HCT116 (cell line): ENCODE data around the gene FNBP1. TPM values are rescaled to one million over a fixed set of nuclear protein-coding genes. Genes with fewer than 3 reads are reported as not detected.

ENCODE experiments used
- ATAC-seq: fragments of 200-7000 bp; cut with Tn5 transposase; 2 replicates; pipeline ENCODE4 v1.9.1; 2020; ENCODE audit warnings: mild to moderate bottlenecking, moderate library complexity
- Bru-seq: library from RNA; stranded (reverse); fragments of 400-500 nt; gene quantifications from one replicate; lab custom pipeline; 2021; lab: Mats Ljungman, UMichigan
- BruChase-seq, 2 experiments: library from RNA; stranded (reverse); fragments of 400-500 nt; gene quantifications; one replicate each; lab custom pipeline; 2021; lab: Mats Ljungman, UMichigan
- BruUV-seq: library from RNA; stranded (reverse); fragments of 400-500 nt; replicated peaks from 2 replicates; lab custom pipeline; 2021; lab: Mats Ljungman, UMichigan
- CTCF ChIA-PET: fragments of 300-600 bp; sonication (Branson Sonifier 250); formaldehyde crosslinking; loops from one replicate; lab custom pipeline; 2021; ENCODE audit warnings: antibody characterized with exemption; lab: Charles Lee
- POLR2A ChIA-PET: fragments of 300-600, 350-600 bp; sonication (Branson Sonifier 250); formaldehyde crosslinking; loops from one replicate; lab custom pipeline; 2021; ENCODE audit warnings: antibody characterized with exemption; lab: Charles Lee
- RAD21 ChIA-PET, 2 experiments: fragments of 300-600 bp; sonication (Branson Sonifier 250); formaldehyde crosslinking; loops; one replicate each; lab custom pipeline; 2023; ENCODE audit warnings: low total read pairs in 2 of 2; ENCODE audit not compliant: uncharacterized antibody in 2 of 2, unreplicated experiment in 2 of 2, low non-redundant PET in 1 of 2; lab: Charles Lee
- DNase-seq: peaks from one replicate; pipeline ENCODE4 v3.0.0-alpha.2; 2010; ENCODE audit warnings: low read depth, low spot score
- H2AFZ ChIP-seq: fragments of 200-600 bp; shearing (Covaris generic), sonication (generic); 2 replicates; pipeline ENCODE4 v1.6.1; 2017; ENCODE audit warnings: low read depth, mixed run types, mixed read lengths, antibody characterized with exemption, low read length; ENCODE audit not compliant: poor library complexity, severe bottlenecking
- H3K27ac ChIP-seq: 2 replicates; pipeline ENCODE4 v1.5.1; 2012; ENCODE audit warnings: low read depth, low read length
- H3K27me3 ChIP-seq: fragments of 200-600 bp; sonication (generic); 2 replicates; pipeline ENCODE4 v1.6.1; 2016; ENCODE audit warnings: mixed run types, low read length, mixed read lengths; ENCODE audit not compliant: insufficient read depth
- H3K36me3 ChIP-seq, 2 experiments: fragments of 200-500 bp in 1 of 2; fragments of 200-600 bp in 1 of 2; sonication (Bioruptor generic) in 1 of 2; sonication (generic) in 1 of 2; 2 replicates each; pipeline versions ENCODE4 v1.5.1 to v1.6.1; 2014 to 2016; ENCODE audit warnings: low read length in 2 of 2, inconsistent platforms in 1 of 2, mixed read lengths in 1 of 2, mixed run types in 1 of 2; ENCODE audit not compliant: insufficient read depth in 2 of 2, control insufficient read depth in 1 of 2
- H3K4me1 ChIP-seq, 2 experiments: fragments of 200-600 bp in 1 of 2; sonication (generic) in 1 of 2; 2 replicates each; pipeline versions ENCODE4 v1.5.1 to v1.6.1; 2012 to 2017; ENCODE audit warnings: low read length in 2 of 2, inconsistent platforms in 1 of 2, mild to moderate bottlenecking in 1 of 2, mixed read lengths in 1 of 2, mixed run types in 1 of 2, moderate library complexity in 1 of 2; ENCODE audit not compliant: insufficient read depth in 2 of 2, control insufficient read depth in 1 of 2
- H3K4me2 ChIP-seq: fragments of 200-600 bp; sonication (generic); 2 replicates; pipeline ENCODE4 v1.6.1; 2017; ENCODE audit warnings: mixed run types, low read length, mixed read lengths
- H3K4me3 ChIP-seq, 2 experiments: fragments of 200-600 bp in 1 of 2; sonication (generic) in 1 of 2; replicated peaks in 1 of 2; 2 replicates each; pipeline ENCODE4 v1.5.1; 2011 to 2016; ENCODE audit warnings: low read length in 2 of 2, control low read depth in 1 of 2, low read depth in 1 of 2, mild to moderate bottlenecking in 1 of 2, mixed read lengths in 1 of 2, mixed run types in 1 of 2
- H3K79me2 ChIP-seq: fragments of 200-600 bp; sonication (generic); 2 replicates; pipeline ENCODE4 v1.6.1; 2017; ENCODE audit warnings: mild to moderate bottlenecking, mixed run types, low read length, moderate library complexity, mixed read lengths; ENCODE audit not compliant: insufficient read depth
- H3K9ac ChIP-seq: fragments of 200-600 bp; sonication (generic); 2 replicates; pipeline ENCODE4 v1.6.1; 2016; ENCODE audit warnings: low read length, mixed read lengths
- H3K9me2 ChIP-seq: fragments of 200-600 bp; sonication (generic), shearing (Covaris generic); 2 replicates; pipeline ENCODE4 v1.6.1; 2017; ENCODE audit warnings: mixed run types, mild to moderate bottlenecking, moderate library complexity; ENCODE audit not compliant: insufficient read depth
- H3K9me3 ChIP-seq, 2 experiments: fragments of 200-500 bp in 1 of 2; fragments of 200-600 bp in 1 of 2; sonication (Bioruptor generic) in 1 of 2; sonication (generic) in 1 of 2; 2 replicates each; pipeline ENCODE4 v1.6.1; 2014 to 2017; ENCODE audit warnings: low read length in 2 of 2, mixed read lengths in 2 of 2, inconsistent platforms in 1 of 2, low read depth in 1 of 2, mild to moderate bottlenecking in 1 of 2, mixed run types in 1 of 2, moderate library complexity in 1 of 2; ENCODE audit not compliant: control insufficient read depth in 1 of 2, insufficient read depth in 1 of 2
- H4K20me1 ChIP-seq: fragments of 200-600 bp; sonication (generic), shearing (Covaris generic); 2 replicates; pipeline ENCODE4 v1.6.1; 2017; ENCODE audit warnings: mixed run types, mild to moderate bottlenecking, moderate library complexity; ENCODE audit not compliant: insufficient read depth
- EZH2phosphoT487 ChIP-seq: fragments of 200-600 bp; IDR thresholded peaks from 2 replicates; pipeline ENCODE4 v1.6.1; 2018; ENCODE audit warnings: antibody characterized with exemption, borderline replicate concordance
- FOSL1 ChIP-seq: IDR thresholded peaks from 2 replicates; pipeline ENCODE4 v1.6.1; 2012; ENCODE audit warnings: low read depth
- JUND ChIP-seq: IDR thresholded peaks from 2 replicates; pipeline ENCODE4 v1.6.1; 2012
- POLR2AphosphoS5 ChIP-seq: IDR thresholded peaks from 2 replicates; pipeline ENCODE4 v1.6.1; 2011; ENCODE audit warnings: mild to moderate bottlenecking, low read depth, low read length, moderate library complexity
- RAD21 ChIP-seq: IDR thresholded peaks from 2 replicates; pipeline ENCODE4 v1.6.1; 2012; ENCODE audit warnings: low read depth, mild to moderate bottlenecking
- REST ChIP-seq: IDR thresholded peaks from 2 replicates; pipeline ENCODE4 v1.6.1; 2012; ENCODE audit warnings: low read depth
- SIN3A ChIP-seq: IDR thresholded peaks from 2 replicates; pipeline ENCODE4 v1.6.1; 2012; ENCODE audit warnings: low read depth
- SP1 ChIP-seq: IDR thresholded peaks from 2 replicates; pipeline ENCODE4 v1.6.1; 2012; ENCODE audit warnings: low read depth
- SRF ChIP-seq: IDR thresholded peaks from 2 replicates; pipeline ENCODE4 v1.6.1; 2012; ENCODE audit warnings: low read depth
- TCF7L2 ChIP-seq: IDR thresholded peaks from 2 replicates; pipeline ENCODE4 v1.7.0; 2011; ENCODE audit warnings: borderline replicate concordance, inconsistent platforms; ENCODE audit not compliant: insufficient read depth, insufficient read length; ENCODE audit errors: extremely low read depth
- YY1 ChIP-seq: IDR thresholded peaks from 2 replicates; pipeline ENCODE4 v1.6.1; 2011; ENCODE audit warnings: low read length, low read depth, moderate library complexity, mild to moderate bottlenecking; ENCODE audit not compliant: insufficient replicate concordance; ENCODE audit errors: extremely low read depth
- ZFX ChIP-seq: fragments of 450-650 bp; IDR thresholded peaks from 2 replicates; pipeline ENCODE4 v1.6.1; 2017
- ZNF274 ChIP-seq: fragments of 200-500 bp; sonication (Bioruptor generic); IDR thresholded peaks from 2 replicates; pipeline ENCODE4 v1.6.1; 2014; ENCODE audit warnings: mild to moderate bottlenecking, low read depth, low read length, inconsistent platforms
- intact Hi-C: fragments of 100-400 bp; cut with micrococcal nuclease; formaldehyde crosslinking; loops from 2 replicates; pipeline ENCODE4 v1.10.0; 2022
- long read RNA-seq: library from polyadenylated mRNA; unstranded; transcript quantifications from one replicate; pipeline ENCODE4 v2.0.0, GENCODE V29; 2021; ENCODE audit not compliant: unreplicated experiment
- polyA plus RNA-seq: library from polyadenylated mRNA; unstranded; fragments of >200 nt; gene quantifications from 2 replicates; pipeline ENCODE4 v1.2.1, GENCODE V29; 2012; ENCODE audit warnings: missing spikeins
- total RNA-seq: library from RNA; stranded (reverse); gene quantifications from one replicate; pipeline ENCODE4 v1.2.1, GENCODE V29; 2021; ENCODE audit not compliant: unreplicated experiment
- TF ChIP-seq, protein P1 (sequence below): IDR thresholded peaks from 2 replicates; pipeline ENCODE4 v1.6.1; 2011; ENCODE audit warnings: mild to moderate bottlenecking, low read length, moderate library complexity; ENCODE audit not compliant: insufficient replicate concordance; ENCODE audit errors: extremely low read depth
- TF ChIP-seq, protein P2 (sequence below): IDR thresholded peaks from 2 replicates; pipeline ENCODE4 v1.6.1; 2012
- TF ChIP-seq, protein P3 (sequence below), 3 experiments: fragments of 200-600 bp in 1 of 3; sonication (generic) in 1 of 3; IDR thresholded peaks in 2 of 3; conservative IDR thresholded peaks in 1 of 3; 2 replicates each; pipeline ENCODE4 v1.5.1; 2012 to 2017; ENCODE audit warnings: low read depth in 2 of 3, low read length in 2 of 3, antibody characterized with exemption in 1 of 3, borderline replicate concordance in 1 of 3, control low read depth in 1 of 3, mild to moderate bottlenecking in 1 of 3, mixed read lengths in 1 of 3, mixed run types in 1 of 3, moderate library complexity in 1 of 3; ENCODE audit not compliant: insufficient read depth in 1 of 3

Gene FNBP1
- total RNA-seq, result 25.0 TPM
- 14.6 and 15.6 TPM in 2 replicates for polyA plus RNA-seq
- percentile 62 among the genes with signal in this experiment for Bru-seq, nascent RNA
- BruChase-seq, experiment 1, labeled RNA remaining after a 6-hour chase, result percentile 74 among the genes with signal in this experiment
- BruChase-seq, experiment 2, labeled RNA remaining after a 2-hour chase, result percentile 66 among the genes with signal in this experiment
- long read RNA-seq, partial matches to known transcripts, result 9 of 38 reads
- long read RNA-seq, other reads (novel, unspliced or antisense), result 29 of 38 reads

DNA sequence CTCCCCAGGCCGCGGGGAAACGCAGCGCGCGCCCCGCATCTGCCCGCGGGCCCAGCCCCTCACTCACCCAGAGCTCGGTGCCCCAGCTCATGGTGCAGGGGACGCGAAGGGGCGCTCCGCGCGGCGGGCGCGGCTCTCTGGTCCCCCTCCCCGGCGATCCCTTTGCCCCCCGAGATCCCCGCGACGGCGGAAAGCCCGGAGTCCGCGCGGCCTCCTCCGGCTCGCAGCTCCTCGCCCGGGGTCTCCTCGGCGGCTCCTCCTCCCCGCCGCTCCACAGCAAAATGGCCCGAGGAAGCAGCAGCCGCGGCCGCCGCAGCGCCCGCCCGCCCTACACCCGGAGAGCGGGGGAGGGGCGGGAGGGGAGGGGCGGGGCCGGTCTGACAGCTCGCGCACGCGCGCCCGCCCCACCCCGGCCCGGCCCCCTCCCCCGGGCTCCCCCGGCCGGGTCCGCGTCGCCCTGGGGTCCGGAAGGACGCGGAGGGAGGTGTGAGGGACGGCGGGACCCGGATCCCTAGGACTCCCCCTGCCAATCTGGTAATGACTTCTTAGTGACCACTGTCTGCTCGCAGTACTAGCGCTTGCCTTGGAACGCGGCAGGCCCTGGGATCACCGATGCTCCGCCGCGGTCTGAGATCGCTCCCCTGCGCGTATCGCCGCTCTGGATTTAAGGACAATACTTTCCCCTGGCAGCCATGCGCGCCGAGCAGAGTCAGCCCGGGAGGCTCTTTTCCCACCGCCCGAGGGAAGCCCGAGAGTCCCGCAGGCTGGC is at the start of gene FNBP1:
Gene FNBP1, minus strand, starts transcription at position 305 of the 769 bp plus-strand sequence. Its CDS starts 214 bp downstream, at position 91.
- intact Hi-C loops, result no loop called here
- POLR2A ChIA-PET, result interaction anchor here (2.7 kb wide), 1 partner anchor 10 kb away, joined by 7 read pairs; the partner anchor contains the start of gene GPR107
- peak; percentile 75 for TF ChIP-seq SIN3A
- TF ChIP-seq JUND, result no peak
- TF ChIP-seq TCF7L2, result no peak
- TF ChIP-seq FOSL1, result no peak
- no peak for TF ChIP-seq SRF
- TF ChIP-seq, protein P1, sequence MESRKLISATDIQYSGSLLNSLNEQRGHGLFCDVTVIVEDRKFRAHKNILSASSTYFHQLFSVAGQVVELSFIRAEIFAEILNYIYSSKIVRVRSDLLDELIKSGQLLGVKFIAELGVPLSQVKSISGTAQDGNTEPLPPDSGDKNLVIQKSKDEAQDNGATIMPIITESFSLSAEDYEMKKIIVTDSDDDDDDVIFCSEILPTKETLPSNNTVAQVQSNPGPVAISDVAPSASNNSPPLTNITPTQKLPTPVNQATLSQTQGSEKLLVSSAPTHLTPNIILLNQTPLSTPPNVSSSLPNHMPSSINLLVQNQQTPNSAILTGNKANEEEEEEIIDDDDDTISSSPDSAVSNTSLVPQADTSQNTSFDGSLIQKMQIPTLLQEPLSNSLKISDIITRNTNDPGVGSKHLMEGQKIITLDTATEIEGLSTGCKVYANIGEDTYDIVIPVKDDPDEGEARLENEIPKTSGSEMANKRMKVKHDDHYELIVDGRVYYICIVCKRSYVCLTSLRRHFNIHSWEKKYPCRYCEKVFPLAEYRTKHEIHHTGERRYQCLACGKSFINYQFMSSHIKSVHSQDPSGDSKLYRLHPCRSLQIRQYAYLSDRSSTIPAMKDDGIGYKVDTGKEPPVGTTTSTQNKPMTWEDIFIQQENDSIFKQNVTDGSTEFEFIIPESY, result no peak
- TF ChIP-seq RAD21, result no peak
- no peak for TF ChIP-seq ZNF274
- TF ChIP-seq SP1, result no peak
- TF ChIP-seq, protein P2, sequence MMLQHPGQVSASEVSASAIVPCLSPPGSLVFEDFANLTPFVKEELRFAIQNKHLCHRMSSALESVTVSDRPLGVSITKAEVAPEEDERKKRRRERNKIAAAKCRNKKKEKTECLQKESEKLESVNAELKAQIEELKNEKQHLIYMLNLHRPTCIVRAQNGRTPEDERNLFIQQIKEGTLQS, result no peak
- TF ChIP-seq ZFX, result peak; percentile 65
- TF ChIP-seq REST, result no peak
- TF ChIP-seq YY1, result peak; percentile 65
- TF ChIP-seq, protein P3, sequence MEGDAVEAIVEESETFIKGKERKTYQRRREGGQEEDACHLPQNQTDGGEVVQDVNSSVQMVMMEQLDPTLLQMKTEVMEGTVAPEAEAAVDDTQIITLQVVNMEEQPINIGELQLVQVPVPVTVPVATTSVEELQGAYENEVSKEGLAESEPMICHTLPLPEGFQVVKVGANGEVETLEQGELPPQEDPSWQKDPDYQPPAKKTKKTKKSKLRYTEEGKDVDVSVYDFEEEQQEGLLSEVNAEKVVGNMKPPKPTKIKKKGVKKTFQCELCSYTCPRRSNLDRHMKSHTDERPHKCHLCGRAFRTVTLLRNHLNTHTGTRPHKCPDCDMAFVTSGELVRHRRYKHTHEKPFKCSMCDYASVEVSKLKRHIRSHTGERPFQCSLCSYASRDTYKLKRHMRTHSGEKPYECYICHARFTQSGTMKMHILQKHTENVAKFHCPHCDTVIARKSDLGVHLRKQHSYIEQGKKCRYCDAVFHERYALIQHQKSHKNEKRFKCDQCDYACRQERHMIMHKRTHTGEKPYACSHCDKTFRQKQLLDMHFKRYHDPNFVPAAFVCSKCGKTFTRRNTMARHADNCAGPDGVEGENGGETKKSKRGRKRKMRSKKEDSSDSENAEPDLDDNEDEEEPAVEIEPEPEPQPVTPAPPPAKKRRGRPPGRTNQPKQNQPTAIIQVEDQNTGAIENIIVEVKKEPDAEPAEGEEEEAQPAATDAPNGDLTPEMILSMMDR (IDR thresholded peaks at IDR 0.05 in 2 of 3, conservative IDR thresholded peaks at IDR 0.05 in 1 of 3; ENCODE audit: borderline replicate concordance in 1 of 3, insufficient read depth in 1 of 3, low read depth in 2 of 3, low read length in 2 of 3), result no peak
- peak; percentile 76 for TF ChIP-seq POLR2AphosphoS5
- TF ChIP-seq EZH2phosphoT487, result no peak

More for the DNA sequence above, at the start of gene FNBP1:
- ChIA-PET CTCF (interaction anchor here (0.7 kb wide), 1 partner anchor 10 kb away, joined by 3 read pairs; the partner anchor contains the start of gene GPR107), RAD21 (interaction anchor here (0.6 to 0.9 kb wide), 3 partner anchors 132 to 191 kb away, joined by 3 to 4 read pairs (median 3); no protein-coding TSS in a partner anchor)
- Histone ChIP-seq H3K9ac (peak within 1 kb of the TSS; percentile 74), H3K9me3 (no peaks in the 10 kb centered on the region), H3K79me2 (peaks cover 21% of the 10 kb centered on the region), H3K4me3 (peak within 1 kb of the TSS; percentile 79 to 86), H3K27ac (peak within 1 kb of the TSS; percentile 64; the same call in 1 of the 2 replicates), H4K20me1 (no peaks in the 10 kb centered on the region), H3K36me3 (no peaks in the 10 kb centered on the region), H3K9me2 (no peaks in the 10 kb centered on the region), H2AFZ (peak within 1 kb of the TSS; percentile 33), H3K27me3 (no peaks in the 10 kb centered on the region), H3K4me2 (peak within 1 kb of the TSS; percentile 83), H3K4me1 (peaks cover 0 to 16% of the 10 kb centered on the region in 2 experiments; a peak in 3 of 4 replicates)
- no peak for DNase-seq
- ATAC-seq, result peak; percentile 84
- BruUV-seq, result no TSS peak
